GM12892 (cell line): ENCODE results near the gene P2RY6.

Source experiments
- POLR2A ChIP-seq: IDR thresholded peaks from 2 replicates; pipeline ENCODE4 v1.6.1; 2011; ENCODE audit warnings: low read depth, low read length, control low read depth
- POLR2AphosphoS5 ChIP-seq: IDR thresholded peaks from 2 replicates; pipeline ENCODE4 v1.6.1; 2011; ENCODE audit warnings: low read depth, low read length, control low read depth
- TAF1 ChIP-seq: IDR thresholded peaks from 2 replicates; pipeline ENCODE4 v1.6.1; 2011; ENCODE audit warnings: low read depth, mild to moderate bottlenecking, control low read depth, low read length, borderline replicate concordance

DNA sequence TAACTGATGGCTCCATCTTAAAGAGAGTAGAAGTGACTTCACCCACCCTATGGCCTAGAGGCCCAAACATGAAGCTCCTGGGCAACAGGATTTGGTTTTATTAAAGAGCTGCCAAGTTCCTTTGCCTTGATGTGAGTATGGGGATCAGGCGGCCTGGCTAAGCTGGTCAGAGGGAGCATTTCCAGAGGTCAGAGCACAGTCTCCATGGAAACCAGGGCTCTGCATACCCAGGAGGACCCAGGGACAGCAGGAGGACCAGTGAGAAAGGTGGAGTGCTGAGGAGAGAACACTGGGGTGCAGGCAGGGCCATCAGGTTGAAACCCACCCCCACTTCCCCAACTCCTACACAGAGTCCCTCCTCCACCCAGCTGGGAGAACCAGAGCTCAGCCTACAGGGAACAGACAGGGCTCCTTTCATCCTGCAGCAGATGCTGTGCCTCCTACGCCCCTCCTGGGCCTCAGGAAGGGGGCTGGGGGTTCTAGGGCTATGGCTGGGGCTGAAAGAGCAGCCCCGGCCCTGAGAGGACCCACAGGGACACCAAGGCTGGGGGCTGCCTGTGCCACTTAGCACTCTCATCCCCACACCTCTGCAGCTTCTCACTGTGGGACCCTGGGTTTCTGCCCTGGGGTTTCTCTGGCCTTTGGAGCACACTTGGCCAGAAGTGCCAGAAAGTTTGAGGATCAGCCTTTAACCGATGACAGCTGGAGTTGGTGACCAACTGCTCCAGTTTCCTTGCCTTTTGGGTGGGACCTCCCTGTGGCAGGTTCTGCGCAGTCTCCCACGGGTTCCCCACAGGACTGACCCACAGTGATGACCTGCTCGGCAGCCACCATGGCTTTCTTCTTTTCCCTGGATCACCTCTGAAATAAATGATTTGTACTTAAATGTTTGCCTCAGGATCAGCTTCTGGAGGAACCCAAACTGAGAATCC, 13.8 kb upstream of the P2RY6 start:
- TF ChIP-seq POLR2A (no peak), TAF1 (no peak), POLR2AphosphoS5 (no peak)
